ENCODE data around the gene OR9I1.

OR9I1 gene

GRCh38 chr11:58125469-58125868, at the start of gene OR9I1:
OR9I1 (minus strand) TSS chr11:58125530; CDS start chr11:58119444, 6,086 bp downstream.
- DNase-seq = no peak

- no peak for DNase-seq
Measured at GRCh38 chr11:58165504-58166106, 40.3 kb upstream of the OR9I1 start.

DNA sequence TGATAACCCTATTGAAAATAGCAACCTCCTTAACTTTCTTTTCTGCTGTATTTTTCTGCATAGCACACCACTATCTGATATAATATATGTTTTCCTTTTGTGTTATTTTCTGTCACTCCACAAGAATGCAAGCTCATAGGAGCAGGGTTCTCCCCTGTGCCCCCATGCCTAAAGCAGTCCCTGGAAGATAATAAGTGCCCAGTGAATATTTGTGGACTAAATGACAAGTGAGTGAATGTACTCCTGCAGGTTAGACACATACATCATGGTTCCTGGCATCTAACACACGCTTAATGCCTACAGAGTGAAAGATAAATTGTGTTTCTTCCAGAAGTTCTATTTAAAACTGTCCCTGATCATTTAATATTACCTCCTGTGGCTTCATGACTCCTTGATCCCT, 39.7 kb upstream of the OR9I1 start:
- DNase-seq = no peak

DNA sequence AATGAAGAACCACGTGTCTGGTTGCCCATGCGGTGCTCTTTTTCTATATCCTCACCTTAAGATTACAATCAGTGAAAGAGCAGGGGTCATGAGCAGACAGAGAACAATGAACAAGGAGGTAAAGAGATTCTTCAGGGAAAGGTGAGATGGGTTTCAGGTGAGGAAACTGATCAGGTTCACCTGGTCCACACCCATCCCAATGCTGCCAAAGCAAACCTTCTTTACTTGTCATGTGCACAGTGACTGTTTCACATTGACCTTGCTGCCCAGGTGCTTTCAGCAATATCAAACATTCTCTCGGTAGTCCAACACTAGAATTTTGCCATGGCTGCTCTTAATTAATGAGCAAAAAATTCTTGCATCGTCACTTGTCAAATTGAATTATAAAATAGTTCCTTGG, 39.1 kb upstream of the OR9I1 start:
- DNase-seq = no peak

GRCh38 chr11:58152781-58153180, 27.5 kb upstream of the OR9I1 start:
- no peak for DNase-seq

DNA sequence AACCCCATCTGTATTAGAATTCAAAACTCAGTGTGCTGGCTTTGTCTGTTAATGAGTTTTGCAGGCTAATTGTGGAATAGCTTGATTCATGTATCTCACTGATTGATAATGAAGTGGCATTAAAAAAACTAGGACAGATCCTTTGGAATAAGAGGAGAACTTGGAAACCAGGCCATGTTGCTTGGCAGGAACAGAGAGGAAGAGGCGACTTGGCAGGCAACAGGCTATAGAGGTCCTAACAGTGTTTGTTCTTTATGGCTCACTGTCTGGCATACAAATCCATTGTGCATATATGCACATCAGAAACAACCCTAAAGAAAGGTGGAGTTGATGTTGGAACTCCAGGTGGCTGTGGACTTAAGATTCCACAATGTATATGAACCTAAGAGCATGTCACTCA, 17.4 kb upstream of the OR9I1 start:
- DNase-seq = no peak

DNA sequence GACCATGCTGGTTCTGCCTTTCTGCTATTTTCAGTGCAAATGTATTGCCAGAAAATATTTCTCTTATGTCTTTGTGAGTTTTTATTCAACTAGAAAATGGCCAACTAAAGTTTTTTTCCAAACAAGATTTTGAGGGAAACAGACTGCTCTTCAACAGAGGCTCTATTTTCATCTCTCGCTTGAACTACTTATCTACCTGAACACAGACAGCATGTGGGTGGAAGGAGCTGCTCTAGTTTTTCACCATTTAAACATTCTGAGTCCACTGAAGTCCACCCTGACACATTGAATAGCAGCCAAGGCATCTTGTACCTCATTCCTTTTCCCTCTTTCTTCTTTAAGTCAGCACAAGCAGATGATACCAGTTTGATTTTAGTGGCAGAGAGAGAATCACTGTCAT, 9.8 kb upstream of the OR9I1 start:
- no peak for DNase-seq

- no peak for DNase-seq
Measured at GRCh38 chr11:58134151-58134550, 8.8 kb upstream of the OR9I1 start.

GRCh38 chr11:58133309-58134076, 8.2 kb upstream of the OR9I1 start:
- DNase-seq = no peak

DNA sequence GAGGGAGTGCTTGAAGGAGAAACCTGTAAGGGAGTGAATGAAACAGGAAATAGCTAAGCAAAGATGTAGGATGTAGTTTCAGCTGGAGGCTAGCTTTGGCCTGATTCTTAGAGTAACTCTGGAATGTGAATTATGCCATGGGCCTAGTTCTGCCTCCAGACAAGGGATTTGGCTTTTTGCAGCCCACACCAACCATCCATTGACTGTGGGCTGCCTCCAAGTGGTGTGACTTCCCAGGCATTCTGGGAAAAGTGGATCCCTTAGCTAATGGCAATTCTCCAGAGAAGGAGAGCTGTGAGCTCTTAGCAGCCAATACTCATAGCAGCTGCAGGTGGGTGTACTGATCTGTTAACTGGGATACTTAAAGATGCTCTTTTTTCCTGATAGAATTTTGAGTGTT, 2.0 kb upstream of the OR9I1 start:
- no peak for DNase-seq

GRCh38 chr11:58121096-58121495, 4.2 kb downstream of the OR9I1 start:
- no peak for DNase-seq

GRCh38 chr11:58097437-58097836, 27.9 kb downstream of the OR9I1 start:
- DNase-seq = no peak

DNA sequence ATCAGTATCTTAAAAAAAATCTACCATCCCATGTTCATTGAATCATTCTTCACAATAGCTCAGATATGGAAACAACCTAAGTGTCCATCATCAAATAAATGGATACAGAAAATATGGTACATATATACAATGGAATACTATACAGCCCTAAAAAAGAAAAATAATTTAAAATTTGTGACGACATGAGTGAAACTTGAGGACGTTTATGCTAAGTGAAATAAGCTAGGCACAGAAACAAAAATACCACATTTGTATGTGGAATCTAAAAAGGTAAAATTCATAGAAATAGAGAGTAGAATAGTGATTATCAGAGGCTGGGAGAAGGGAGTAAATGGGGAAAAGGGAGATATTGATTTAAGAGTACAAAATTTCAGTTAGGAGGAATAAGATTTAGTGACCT, 38.8 kb downstream of the OR9I1 start:
- DNase-seq = no peak

DNA sequence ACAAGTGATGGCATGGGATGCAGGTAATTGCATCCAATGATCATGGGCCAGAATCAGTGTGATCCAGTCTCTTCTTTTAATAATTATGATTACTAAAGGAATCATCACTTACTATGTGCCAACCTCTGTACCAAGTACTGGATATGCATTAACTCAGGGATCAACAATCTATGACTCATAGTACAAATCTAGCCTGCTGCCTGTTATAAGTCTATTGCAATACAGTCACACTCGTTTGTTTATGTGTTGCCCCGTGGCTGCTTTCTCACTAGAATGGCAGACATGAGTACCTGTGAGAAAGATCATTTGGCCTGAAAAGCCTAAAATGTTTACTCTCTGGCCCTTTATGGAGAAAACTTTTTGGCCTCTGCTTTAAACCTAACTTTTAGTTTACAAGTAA, 49.5 kb downstream of the OR9I1 start:
- DNase-seq = no peak

DNA sequence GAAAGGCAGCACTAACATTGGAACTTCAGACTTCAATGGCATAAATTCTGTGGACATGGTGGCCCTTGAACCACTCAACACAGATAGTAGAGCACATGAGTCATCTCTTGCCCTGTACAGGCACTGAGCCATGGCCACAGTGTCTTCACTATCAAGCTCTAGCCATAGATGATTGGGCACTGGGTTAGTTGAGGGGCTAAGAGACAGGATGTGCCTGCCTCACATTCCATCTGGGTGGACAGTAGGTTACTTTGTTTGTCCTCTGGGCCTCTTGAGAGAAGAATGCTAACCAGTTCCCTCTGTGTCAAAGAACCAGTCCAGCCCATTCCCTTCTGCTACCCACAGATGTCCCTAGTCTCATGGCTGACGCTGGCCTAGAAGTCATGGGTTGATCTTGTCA, 54.7 kb downstream of the OR9I1 start:
- no peak for DNase-seq

DNA sequence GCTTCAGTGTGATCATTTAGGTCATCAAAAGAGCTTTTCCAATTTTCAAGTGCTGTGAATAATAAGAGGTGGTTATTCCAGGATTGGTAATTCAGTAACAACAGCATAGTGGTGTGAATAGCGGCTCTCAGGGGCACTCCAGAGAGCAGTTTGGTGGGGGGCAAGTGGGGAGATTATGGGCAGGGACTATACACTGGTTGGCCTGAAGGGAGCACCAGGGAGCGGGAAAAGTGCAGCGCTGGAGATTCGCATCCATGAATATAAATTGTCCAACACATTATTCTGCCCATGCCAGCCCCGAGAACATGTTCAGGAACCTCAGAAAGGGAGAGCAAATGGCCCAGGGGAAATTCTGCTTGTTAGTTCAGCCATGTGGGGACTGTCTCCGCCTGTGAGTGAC, 56.7 kb downstream of the OR9I1 start:
- DNase-seq = no peak

GRCh38 chr11:58067685-58068084, 57.6 kb downstream of the OR9I1 start:
- no peak for DNase-seq
